ENCODE measurements around the gene TRPM4. TPM values are rescaled to one million over a fixed set of nuclear protein-coding genes. Genes with fewer than 3 reads are reported as not detected.
"Not testable (repeated sequence)": the region's sequence is repeated elsewhere in the genome, so short reads cannot be mapped to it uniquely, and the experiment has no call there.

Gene TRPM4
- total RNA-seq, 3 donors from 2014 or later = 13.1 to 34.0 (median 24.3) TPM

DNA sequence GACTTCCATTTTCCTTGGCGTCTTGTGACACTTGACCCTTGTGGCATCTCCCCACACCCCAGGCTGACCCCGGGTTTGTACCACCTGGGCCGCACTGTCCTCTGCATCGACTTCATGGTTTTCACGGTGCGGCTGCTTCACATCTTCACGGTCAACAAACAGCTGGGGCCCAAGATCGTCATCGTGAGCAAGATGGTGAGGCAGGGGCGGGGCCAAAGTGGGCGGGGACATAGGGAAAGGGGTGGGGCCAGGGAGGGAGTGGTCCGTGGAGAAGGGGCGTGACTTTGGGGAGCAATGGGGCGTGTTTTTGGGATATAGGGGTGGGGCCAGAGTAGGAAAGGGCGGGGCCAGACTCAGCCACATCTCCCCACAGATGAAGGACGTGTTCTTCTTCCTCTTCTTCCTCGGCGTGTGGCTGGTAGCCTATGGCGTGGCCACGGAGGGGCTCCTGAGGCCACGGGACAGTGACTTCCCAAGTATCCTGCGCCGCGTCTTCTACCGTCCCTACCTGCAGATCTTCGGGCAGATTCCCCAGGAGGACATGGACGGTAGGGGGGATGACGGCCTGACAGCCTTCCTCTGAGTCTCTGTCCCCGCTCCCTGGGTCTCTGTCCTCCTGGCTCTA lies 42.8 kb downstream of the TRPM4 start:
- no peaks in the 10 kb centered on the region for H3K27me3 ChIP-seq
- H3K27ac ChIP-seq = peak overlapping the region in 1 of 2 donors; percentile 58
- no peaks in the 10 kb centered on the region for H3K9me3 ChIP-seq
- no peaks in the 10 kb centered on the region for H3K4me1 ChIP-seq
- DNase-seq (ENCODE audit: low spot score in 2 of 2) = no peak
- no peak overlapping the region for H3K4me3 ChIP-seq
- H3K36me3 ChIP-seq = no peaks in the 10 kb centered on the region
- intact Hi-C loops (cut with DNase I; ENCODE audit: low total_unique reads) = no loop called here
- no peak for TF ChIP-seq CTCF (IDR thresholded peaks at IDR 0.05)
- no peak for TF ChIP-seq POLR2AphosphoS5 (IDR thresholded peaks at IDR 0.05)
- no peak for TF ChIP-seq POLR2A (IDR thresholded peaks at IDR 0.05)

DNA sequence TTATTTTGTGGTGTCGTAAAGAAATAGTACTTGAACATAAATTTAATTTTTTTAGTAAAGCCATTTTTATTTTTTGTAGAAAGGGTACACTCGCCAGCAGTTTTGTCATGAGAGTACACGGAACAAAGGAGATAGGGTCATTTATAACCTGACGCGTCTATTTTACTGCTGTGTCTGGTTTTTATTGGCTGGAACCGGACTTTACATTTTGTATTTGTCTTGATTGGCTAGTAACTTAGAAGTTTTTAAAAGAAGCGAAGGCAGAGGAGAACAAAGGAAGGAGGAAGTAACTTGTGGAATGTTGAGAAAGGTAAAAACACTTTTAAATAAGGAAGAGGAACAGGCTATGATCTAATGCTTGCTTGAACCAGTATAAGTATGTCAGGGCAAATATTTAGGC lies 43.5 kb downstream of the TRPM4 start:
- intact Hi-C loops (cut with DNase I; ENCODE audit: low total_unique reads) = no loop called here
- H3K27ac ChIP-seq = peak overlapping the region; percentile 25 to 58
- H3K27me3 ChIP-seq = no peaks in the 10 kb centered on the region
- H3K4me3 ChIP-seq = no peak overlapping the region
- no peaks in the 10 kb centered on the region for H3K9me3 ChIP-seq
- H3K36me3 ChIP-seq = no peaks in the 10 kb centered on the region
- H3K4me1 ChIP-seq = no peaks in the 10 kb centered on the region
- TF ChIP-seq POLR2AphosphoS5 (IDR thresholded peaks at IDR 0.05) (no peak), POLR2A (IDR thresholded peaks at IDR 0.05) (no peak), CTCF (IDR thresholded peaks at IDR 0.05) (no peak)
- no peak for DNase-seq (ENCODE audit: low spot score in 2 of 2)

DNA sequence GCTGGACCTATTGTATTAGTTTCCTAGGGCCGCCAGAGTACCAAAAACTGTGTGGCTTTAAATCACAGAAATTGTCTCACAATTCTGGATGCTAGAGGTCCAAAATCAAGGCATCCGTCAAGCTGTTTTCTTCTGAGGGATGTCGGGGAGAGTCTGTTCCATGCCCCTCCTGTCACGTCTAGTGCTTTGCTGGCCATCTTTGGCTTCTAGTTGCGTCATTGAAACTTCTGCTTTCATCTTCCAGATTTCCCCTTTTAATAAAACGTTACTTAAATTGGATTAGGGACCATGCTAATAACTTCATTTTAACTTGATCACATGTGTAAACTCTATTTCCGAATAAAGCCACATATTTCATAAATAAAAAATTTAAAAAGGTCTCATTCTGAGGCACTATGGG lies 47.5 kb downstream of the TRPM4 start:
- TF ChIP-seq CTCF (IDR thresholded peaks at IDR 0.05) (no peak), POLR2A (IDR thresholded peaks at IDR 0.05) (no peak), POLR2AphosphoS5 (IDR thresholded peaks at IDR 0.05) (no peak)
- no peak for DNase-seq (ENCODE audit: low spot score in 2 of 2)
- Histone ChIP-seq H3K27me3 (no peaks in the 10 kb centered on the region), H3K9me3 (no peaks in the 10 kb centered on the region), H3K4me1 (no peaks in the 10 kb centered on the region), H3K4me3 (no peak overlapping the region), H3K27ac (no peak overlapping the region), H3K36me3 (no peaks in the 10 kb centered on the region)
- intact Hi-C loops (cut with DNase I; ENCODE audit: low total_unique reads) = no loop called here

DNA sequence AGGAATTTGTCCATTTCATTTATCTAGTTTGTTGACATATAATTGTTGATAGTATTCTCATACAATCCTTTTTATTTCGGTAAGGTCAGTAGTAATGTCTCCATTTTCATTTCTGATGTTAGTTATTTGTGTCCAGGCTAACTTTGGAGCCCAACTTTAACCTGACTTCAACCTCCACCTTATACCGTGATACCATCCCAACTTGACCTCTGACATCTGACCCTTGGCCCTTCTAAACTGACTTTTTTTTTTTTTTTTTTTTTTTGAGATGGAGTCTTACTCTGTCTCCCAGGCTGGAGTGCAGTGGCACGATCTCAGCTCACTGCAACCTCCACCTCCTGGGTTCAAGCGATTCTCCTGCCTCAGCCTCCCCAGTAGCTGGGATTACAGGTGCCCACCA lies 51.9 kb downstream of the TRPM4 start:
- H3K27me3 ChIP-seq; DNase-seq (ENCODE audit: low spot score in 2 of 2); H3K9me3 ChIP-seq; intact Hi-C loops (cut with DNase I; ENCODE audit: low total_unique reads); H3K4me1 ChIP-seq; H3K4me3 ChIP-seq; H3K36me3 ChIP-seq; H3K27ac ChIP-seq: not testable (repeated sequence)

- TF ChIP-seq POLR2AphosphoS5 (IDR thresholded peaks at IDR 0.05) (no peak), POLR2A (IDR thresholded peaks at IDR 0.05) (no peak), CTCF (IDR thresholded peaks at IDR 0.05) (no peak)
- H3K27ac ChIP-seq = no peak overlapping the region
- no peaks in the 10 kb centered on the region for H3K9me3 ChIP-seq
- H3K36me3 ChIP-seq = no peaks in the 10 kb centered on the region
- H3K4me3 ChIP-seq = no peak overlapping the region
- DNase-seq (ENCODE audit: low spot score in 2 of 2) = no peak
- H3K4me1 ChIP-seq = no peaks in the 10 kb centered on the region
- intact Hi-C loops (cut with DNase I; ENCODE audit: low total_unique reads) = no loop called here
- H3K27me3 ChIP-seq = no peaks in the 10 kb centered on the region
These were observed 52.7 kb downstream of the TRPM4 start for GRCh38 chr19:49210108-49210900.
